GM19395 (cell line): ENCODE results near the gene PRKG1.
"Not testable (repeated sequence)": the region's sequence is repeated elsewhere in the genome, so short reads cannot be mapped to it uniquely, and the experiment has no call there.

Source experiments
- ATAC-seq: cut with Tn5 transposase; IDR thresholded peaks from one replicate; pipeline ENCODE4 v1.9.1; 2021; ENCODE audit warnings: mild to moderate bottlenecking, moderate library complexity; ENCODE audit not compliant: unreplicated experiment

Gene PRKG1

DNA sequence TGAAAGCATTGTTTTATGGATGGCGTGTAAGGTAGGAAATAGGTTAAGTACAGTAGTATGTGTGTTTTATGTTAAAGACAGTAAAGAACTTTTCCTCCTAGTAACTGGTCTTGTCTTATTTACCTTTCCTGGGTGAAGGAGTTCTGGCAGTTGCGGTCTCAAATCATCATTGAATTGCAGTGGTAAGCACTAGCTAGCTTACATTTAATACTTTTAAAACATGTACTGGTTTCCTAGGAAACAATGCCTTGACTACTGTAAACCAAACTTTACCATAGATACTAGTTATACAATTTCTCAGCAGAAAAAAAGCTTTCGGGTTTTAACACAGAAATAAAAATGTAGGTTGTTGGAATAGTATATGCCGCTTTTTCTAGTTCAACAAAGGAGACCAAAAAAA is 37.7 kb downstream of the PRKG1 start:
- ATAC-seq = no peak

DNA sequence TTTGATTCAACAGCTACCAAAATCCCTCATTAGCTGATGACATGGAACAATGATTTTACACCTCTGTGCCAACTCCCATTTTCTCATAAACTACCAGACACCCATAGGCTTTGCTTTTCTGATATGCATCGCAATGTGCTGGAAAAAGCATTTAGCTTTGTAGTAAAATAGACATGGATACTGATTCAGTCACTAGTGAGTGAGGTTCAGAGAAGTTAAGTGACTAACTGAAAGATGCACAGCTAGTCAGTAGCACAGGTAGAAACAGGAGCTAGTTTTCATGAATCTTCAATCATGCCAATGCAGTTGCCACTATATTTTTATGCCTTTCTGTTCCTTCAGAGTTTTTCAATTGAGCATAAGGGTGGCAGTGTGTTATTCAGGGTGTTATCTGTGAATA is 38.7 kb downstream of the PRKG1 start:
- no peak for ATAC-seq

- ATAC-seq = no peak
Measured at GRCh38 chr10:51117053-51117660, 42.9 kb downstream of the PRKG1 start.

DNA sequence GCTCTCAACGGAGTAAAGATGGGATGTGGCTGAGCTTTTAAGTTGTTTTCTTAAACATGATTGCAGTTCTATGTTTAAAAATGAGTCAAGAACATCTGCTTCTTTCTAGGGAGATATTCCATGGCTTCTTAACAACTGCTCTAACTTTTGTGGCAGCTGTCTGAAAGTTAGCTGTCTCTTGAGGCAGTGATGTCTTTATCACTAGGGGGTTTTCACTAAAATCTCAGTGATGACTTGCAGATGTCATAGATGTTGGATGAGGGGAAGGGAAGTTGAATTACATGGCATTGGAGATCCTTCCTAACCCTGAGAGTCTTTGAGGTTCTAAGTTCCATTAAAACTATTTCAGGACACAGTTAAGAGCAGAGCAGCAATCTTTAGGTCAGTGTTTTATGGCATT is 43.5 kb downstream of the PRKG1 start:
- no peak for ATAC-seq

GRCh38 chr10:51119441-51119840 is 45.2 kb downstream of the PRKG1 start:
- ATAC-seq = no peak

- no peak for ATAC-seq
Measured at GRCh38 chr10:51121861-51122260, 47.6 kb downstream of the PRKG1 start.

DNA sequence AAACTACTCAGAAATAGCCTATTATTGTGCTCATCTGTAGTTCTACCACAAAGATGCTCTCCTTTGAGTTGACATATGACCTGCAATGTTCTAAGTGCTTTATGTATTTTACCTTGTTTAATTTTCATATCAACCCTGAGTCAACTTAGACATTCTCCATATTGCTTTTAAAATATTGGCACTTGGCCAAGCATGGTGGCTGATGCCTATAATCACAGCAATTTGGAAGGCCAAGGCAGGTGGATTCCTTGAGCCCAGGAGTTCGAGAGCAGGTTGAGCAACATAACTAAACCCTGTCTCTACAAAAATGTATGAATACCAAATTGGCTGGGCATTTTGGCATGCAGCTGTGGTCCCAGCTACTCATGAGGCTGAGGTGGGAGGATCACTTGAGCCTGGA is 50.6 kb downstream of the PRKG1 start:
- ATAC-seq = no peak

DNA sequence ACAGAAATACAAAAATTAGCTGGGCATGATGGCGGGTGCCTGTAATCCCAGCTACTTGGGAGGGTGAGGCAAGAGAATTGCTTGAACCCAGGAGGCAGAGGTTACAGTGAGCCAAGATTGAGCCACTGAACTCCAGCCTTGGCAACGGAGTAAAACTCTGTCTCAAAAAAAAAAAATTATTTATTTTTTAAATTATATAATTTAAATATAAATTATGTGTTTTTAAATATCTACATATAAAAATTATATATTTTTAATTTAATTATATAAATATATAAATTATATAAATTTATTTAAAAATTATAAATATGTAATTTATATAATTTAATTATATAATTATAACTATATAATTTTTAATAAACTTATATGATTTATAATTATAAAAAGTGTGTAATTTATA is 51.2 kb downstream of the PRKG1 start:
- ATAC-seq = no peak

DNA sequence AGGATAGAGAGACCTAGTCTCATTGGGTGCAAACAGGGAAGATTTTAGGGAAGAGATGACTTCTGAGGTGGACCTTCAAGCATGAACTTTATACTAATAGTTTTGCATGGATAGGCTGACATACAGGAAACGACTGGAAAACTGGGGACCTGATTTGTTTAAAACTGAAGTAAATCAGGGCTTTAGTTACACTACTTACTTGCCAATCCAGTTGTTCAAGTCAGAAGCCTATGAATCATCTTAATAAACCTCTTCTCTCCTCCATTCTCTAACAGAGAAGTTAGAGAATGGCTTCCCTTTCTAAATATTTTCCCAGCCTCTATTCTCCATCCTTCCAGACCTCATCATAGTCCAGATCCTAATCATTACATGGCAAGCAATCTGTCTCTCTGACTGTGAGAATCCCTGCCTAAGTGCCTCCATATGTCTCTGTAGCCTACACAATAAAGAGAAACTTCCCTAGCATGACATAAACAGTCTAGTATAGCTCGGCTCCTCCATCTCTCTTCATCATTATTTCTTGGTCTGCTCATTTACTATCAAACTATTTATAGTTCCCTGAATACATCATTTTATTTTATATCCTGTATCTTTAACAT is 55.8 kb downstream of the PRKG1 start:
- no peak for ATAC-seq

DNA sequence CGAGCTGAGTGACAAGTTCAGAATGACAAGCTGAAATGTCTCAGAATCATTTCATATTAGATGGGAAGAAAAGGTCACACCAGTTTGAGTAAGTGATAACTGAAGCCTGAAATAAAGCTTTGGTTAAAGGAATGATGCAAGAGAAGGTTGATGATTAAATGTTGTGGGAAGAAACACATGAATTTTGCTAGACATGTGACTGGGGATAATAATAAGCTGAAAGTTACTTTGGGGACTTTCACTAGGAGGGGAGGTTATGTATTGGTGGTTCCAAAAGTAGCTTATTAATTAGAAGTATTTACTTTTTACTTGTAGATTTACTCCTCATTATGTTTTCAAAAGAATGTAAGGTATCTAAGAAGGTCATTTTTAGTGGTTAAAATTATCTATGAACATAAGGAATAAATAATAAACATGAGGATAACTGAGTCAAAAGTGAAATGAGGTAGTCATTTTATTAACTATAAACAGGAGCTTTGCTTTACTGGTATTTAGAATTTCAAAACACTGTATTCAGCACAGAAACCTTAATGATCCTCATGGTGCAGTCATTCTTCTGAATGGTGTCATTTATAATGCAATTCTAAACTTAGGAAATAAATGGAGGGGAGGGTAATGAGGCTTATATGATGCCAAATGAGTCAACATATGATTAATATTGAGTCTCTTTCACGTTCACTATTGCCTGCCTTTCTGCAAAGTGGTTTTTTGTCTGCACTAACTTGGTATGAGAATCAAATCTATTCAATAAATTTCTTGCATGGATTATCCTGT is 63.7 kb downstream of the PRKG1 start:
- ATAC-seq = peak; percentile 35

DNA sequence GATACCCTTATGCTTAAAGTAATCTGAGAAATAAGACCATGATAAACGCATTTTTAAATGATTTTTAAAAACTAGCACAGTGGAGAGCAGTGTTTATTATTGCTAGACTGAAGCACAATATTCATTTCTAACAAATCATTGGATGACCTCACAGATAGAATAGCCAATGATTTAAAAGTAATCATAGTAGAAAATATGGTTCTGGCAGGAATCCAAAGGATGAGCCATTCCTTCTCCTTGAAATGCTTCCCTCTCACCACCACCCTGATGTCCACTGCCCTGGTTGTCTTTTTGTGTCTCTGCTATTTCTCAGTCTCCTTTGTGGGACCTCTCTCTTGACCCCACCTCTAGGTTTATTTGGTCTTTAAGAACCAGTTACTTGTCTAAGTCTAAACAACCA is 64.9 kb downstream of the PRKG1 start:
- ATAC-seq = no peak

DNA sequence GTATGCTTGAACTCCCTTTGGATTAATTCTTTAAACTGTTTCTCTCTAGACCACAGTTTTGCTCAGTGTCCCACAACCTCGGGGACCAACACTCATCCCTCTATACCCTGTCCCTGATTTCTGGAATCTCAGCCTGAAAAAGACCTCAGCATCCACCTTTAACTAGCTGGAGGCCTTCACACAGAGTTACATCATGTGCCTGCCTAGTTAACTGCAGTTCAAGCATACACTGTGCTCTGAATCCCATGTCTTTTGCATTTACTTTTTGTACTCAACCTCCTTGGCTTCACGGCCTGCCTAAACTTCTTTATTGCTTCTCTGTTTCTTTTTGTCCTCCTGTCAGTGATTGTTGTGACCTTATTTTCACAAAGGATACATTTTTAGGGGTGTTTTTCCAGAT is 66.7 kb downstream of the PRKG1 start:
- no peak for ATAC-seq

DNA sequence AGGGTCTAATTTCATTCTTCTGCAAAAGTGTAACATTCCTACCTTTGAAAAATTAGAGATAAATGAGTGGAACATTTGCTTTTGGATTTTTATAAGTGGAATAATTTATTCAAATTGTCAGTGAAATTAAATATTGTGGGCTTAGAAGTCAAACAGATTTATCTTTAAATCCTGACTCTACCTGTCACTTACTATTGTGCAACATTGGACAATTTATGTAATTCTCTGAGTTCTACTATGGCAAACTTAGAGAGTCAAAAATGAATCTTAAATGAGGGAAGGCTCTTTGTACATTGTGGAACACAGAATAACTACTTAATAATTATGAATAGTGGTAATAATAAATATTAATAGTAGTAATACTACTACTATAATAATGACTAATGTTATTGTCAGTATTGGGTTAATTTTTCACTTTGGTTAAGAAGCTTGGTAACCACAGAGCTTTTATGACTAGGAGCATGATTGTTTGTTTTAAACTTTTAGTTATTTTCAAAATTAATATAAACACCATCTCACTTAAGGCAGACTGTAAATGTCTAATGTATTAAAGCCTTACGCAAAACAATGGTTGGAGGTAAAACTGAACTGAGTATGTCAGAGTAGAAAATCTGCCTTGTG is 70.0 kb downstream of the PRKG1 start:
- no peak for ATAC-seq

DNA sequence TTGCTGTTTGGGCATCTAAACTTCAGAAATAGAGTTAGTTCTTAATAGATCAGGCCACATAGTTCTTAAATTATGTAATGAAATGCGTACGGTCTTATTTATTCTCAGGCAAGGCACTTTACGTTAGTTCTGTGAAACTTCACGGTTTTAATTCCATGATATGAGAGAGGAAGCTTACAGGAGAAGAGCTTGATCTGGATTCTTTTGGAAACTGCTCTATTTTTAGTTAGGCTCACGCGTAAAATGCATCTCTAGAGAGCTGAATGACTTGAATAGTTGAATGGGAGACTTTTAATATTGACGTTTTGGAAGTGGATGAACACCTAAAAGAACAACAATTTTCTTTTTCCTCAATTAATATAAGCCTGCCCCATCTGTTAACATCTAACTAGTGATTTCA is 71.1 kb downstream of the PRKG1 start:
- no peak for ATAC-seq

GRCh38 chr10:51147644-51148399 is 73.5 kb downstream of the PRKG1 start:
- ATAC-seq = no peak

- no peak for ATAC-seq
Measured at GRCh38 chr10:51156926-51157325, 82.6 kb downstream of the PRKG1 start.

DNA sequence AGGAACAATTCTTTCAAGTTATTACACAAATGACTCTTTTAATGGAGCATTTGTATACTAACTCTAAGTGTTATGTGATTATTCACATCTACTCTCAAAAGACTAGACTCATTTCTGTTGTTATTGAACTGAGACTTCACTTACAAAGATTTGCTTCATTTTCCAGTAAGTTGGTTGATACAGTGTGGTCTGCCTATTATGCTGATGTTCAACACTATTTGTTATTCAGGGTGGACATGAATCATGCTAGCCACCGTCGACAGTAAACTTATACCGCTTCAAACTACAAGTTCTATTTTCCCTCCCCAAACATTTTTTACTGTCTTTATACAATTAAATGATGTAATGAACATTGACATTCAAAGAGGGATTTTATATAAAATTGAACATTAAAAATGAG is 84.5 kb downstream of the PRKG1 start:
- ATAC-seq = no peak

DNA sequence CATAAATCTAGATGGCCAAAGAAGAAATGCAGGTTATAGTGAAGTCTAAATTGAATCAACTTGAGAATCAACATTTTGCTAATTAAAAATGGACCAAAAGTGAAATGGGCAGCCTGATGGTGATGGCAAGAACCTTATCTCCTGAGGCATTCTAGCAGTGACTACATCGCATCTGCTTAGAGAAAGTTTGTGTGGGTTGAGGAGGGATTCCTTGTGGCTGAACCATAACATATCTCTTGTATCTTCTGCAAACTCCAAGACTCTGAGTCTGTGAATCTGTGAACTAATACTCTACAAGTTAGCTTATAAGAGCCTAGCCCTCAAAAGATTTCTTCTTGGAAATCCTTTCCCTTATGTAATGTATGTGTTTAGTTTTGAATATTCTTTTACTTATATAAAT is 85.6 kb downstream of the PRKG1 start:
- ATAC-seq = no peak

GRCh38 chr10:51162002-51162401 is 87.7 kb downstream of the PRKG1 start:
- no peak for ATAC-seq

GRCh38 chr10:51163380-51164049 is 89.2 kb downstream of the PRKG1 start:
- not testable (repeated sequence) for ATAC-seq
